Measurements from ENCODE around the gene GPX4.

The GPX4 gene

GRCh38 chr19:1132552-1133383 lies 29.0 kb downstream of the GPX4 start:
- no peak for DNase-seq

DNA sequence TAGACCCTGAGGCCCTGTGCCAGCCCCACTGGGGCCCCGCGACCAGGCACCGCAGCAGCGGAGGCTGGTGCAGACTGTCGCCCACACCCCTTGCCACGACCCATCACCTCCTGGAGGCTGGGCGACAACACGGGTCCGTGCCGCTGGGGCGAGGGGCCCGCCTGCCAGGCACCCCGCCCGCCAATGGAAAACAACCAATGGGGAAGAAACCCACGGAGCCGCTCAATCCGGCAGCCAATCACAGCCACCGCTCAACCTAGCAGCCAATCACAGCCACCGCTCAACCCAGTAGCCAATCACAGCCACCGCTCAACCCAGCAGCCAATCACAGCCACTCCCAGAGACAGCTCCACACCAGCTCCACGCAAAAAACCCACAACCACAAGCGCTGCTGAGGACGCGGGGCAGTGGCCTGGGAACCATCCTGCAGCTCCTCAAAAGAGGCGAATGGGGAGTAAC lies 29.7 kb downstream of the GPX4 start:
- no peak for DNase-seq

GRCh38 chr19:1134431-1134830 lies 30.6 kb downstream of the GPX4 start:
- no peak for DNase-seq

DNA sequence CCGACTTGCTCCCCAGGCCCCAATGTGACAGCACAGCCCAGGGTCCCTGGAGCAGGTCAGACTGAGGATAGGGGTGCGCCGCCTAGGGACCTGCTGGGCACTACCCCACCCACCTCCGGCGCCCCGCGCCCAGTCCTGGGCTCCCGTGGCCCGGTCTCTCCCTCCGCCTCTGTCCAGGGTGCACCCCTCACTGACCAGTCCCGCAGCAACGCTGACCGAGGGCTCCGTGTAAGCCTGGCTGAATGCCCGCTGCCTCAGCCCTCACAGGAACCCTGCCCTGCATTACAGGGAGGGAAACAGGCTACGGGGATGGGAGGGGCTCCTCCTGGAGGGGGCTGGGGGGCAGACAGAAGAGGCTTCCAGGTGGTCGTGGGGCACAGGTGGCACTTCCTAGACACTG lies 31.7 kb downstream of the GPX4 start:
- no peak for DNase-seq

DNA sequence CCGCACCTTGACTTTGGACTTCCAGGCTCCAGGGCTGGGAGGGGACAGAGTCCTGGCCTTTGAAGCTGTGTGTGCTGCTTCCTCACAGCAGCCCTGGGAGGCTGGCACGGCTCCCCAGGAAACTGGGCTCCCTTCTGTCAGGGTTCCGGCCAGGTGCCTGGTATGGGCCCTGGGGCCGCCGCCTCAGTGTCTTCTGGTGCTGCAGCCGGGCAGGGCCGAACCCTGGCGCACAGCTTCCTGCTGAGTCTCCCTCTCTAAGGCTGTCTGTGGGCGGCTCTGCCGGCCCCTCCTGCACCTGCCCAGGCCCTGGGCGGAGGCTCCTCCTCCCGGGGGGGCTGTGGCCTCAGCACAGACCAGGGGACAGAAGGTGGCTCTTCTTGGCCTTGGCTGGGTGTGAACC lies 32.4 kb downstream of the GPX4 start:
- no peak for DNase-seq

- DNase-seq: no peak
These were observed 33.0 kb downstream of the GPX4 start for GRCh38 chr19:1136621-1137317.

DNA sequence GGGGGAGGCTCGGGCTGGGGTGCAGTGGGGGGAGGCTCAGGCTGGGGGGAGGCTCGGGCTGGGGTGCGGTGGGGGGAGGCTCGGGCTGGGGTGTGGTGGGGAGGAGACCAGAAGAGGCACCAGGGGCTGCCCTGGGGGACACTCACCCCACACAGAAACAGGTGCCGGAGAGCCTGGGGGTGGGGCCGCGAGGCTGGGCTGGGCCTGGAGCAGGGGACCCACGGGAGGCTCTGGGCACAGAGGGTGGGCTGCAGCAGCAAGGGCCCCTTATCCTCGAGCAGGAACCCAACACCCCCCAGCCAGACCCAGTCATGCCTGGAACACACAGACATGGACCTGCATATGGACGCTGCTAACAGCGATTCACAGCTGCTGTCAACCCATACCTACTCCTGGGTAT lies 34.3 kb downstream of the GPX4 start:
- DNase-seq: no peak

- no peak for DNase-seq
These were observed 35.3 kb downstream of the GPX4 start for GRCh38 chr19:1139126-1139525.

GRCh38 chr19:1140272-1141027 lies 36.7 kb downstream of the GPX4 start:
- DNase-seq: no peak

GRCh38 chr19:1141944-1142343 lies 38.1 kb downstream of the GPX4 start:
- no peak for DNase-seq

GRCh38 chr19:1143828-1144399 lies 40.1 kb downstream of the GPX4 start:
- DNase-seq: no peak

- DNase-seq: no peak
These were observed 40.9 kb downstream of the GPX4 start for GRCh38 chr19:1144741-1145140.

DNA sequence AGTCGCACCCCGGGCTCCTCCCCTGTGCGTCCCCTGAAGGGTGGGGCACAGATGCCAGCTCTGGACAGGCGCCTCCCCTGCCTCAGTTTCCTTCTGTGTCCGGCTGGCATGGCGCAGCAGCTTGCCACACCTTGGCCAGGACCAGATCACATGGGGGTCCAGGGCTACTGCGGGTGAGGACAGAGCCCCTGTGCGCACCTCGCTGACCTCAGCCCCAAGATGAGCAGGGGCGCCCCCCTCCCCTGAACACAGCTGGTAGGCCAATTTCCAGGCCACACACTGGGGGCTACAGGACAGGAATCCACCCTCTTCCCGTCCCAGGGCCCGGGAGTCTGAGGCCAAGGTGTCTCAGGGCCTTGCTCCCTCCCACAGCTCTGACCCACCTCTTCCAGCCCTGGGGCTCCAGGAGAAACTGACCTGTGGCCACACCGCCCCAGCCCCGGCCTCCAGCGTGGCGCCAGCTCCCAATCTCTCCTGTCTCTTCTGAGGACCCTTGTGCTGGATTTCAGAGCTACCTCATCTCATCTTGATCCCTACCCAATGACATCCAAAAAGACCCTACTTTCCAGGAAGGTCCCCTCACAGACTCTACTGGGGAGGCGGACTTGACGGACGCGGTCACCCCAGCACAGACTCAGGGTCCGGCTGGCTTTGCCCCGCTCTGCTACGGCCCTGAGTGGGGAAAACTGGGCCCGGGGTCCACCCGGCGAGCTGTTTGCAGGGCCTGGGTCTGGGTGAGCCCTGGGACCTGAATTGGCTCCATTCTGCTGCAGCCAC lies 42.0 kb downstream of the GPX4 start:
- no peak for DNase-seq

DNA sequence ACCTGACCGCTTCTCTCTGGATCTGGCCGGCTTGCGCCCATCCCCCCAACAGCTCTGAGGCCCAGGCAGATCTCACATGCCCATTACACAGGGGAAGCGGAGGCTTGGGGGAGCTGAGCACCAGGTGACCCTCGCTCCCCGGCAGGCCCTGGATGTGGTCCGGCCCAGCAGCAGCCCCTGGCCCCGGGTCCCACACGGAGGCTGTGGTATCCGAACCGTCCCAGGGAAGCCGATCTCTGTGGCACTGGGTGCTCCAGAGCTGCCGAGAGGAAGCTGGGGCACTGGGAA lies 42.6 kb downstream of the GPX4 start:
- no peak for DNase-seq

DNA sequence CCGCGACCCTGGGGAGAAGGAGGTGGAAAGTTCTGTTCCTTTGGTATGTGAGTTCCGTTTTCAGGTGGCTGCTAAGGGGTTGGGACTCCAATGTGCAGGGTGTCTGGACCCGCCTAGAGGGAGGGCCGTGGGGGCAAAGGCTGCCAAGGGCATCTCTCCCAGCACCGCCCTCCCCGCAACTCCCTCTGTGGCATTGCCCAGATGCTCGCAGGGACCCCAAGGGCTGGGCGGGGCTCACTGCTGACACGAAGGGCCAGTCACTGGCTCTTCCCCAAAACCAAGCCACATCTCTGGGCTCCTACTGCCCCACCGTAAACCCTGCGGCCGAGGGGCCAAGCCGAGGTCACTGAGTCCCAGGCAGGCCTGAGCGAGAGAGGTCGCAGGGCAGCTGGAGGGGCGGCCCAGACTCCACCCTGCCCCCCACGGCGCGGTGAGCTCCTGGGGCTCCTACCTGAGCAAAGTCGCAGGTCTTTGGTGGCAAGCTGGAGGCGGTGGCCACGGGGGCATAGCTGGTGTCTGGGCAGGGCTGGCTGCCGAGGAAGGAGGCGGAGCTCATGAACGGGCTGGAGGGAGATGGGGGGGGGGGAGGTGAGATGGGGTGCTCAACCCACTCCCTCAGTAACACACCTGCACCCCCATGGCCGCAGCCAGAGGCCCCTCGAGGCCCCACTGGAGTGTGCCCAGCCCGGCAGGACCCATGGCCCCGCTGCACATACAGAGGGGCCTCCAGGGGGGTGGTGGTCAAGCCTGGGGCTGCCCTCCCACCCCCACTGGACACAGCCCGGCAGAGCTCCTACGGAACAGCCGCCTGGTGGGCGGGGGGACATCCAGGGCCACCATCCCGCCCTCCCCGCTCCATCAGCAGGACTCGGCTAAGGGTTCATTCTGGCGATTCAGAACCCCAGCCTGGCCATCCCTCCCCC lies 43.3 kb downstream of the GPX4 start:
- no peak for DNase-seq

GRCh38 chr19:1147934-1148549 lies 44.2 kb downstream of the GPX4 start:
- DNase-seq: no peak

GRCh38 chr19:1149259-1150045 lies 45.7 kb downstream of the GPX4 start:
- DNase-seq: no peak

DNA sequence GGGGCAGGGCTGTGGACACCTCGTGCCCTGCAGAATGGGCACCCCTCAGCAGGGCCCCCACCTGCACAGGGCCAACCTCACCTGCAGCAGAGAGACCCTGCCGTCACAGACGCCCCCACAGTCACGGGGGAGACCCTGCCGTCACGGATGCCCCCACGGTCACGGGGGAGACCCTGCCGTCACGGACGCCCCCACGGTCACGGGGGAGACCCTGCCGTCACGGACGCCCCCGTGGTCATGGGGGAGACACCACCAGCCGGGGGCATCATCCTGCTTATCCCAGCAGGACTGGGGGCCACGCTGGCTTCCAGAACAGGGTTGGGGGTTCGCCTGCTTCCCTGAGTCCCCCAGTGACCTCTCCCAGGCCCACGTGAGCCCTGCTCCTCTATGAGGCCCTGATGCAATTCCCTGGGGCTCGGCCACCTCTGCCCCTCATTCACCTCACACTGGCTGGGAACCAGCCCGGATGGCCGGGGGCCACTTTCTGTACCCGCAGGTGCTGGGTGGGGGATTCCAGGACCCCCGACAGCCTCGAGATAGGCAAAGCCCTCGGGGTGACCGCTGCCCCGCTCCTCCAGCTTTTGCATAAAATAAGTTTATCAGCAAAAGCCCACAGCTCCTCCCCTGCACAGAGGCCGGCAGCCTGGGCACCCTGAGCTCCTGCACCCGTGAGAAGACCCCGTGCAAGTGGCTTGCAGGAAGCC lies 46.7 kb downstream of the GPX4 start:
- DNase-seq: no peak

- DNase-seq: no peak
These were observed 47.4 kb downstream of the GPX4 start for GRCh38 chr19:1151037-1151724.

Measured in amniotic stem cell (primary cell).